Mesenchymal stem cell (in vitro differentiated cells and primary cell): ENCODE measurements around the gene GPR68.
A peak's percentile ranks its signal among the peaks of the same experiment; 100 is the strongest.

Experiments used
- DNase-seq: peaks from one replicate; pipeline ENCODE4 v3.0.0-alpha.2; 2013
- H2AFZ ChIP-seq: one replicate; pipeline ENCODE4 v1.6.1; 2013; ENCODE audit warnings: low read depth, mild to moderate bottlenecking, control low read depth, inconsistent platforms, low read length, moderate library complexity
- H2AK5ac ChIP-seq: 2 replicates; pipeline ENCODE4 v1.6.1; 2013; ENCODE audit warnings: low read length, moderate library complexity, mild to moderate bottlenecking, inconsistent platforms; ENCODE audit not compliant: severe bottlenecking
- H2BK120ac ChIP-seq: one replicate; pipeline ENCODE4 v1.6.1; 2013; ENCODE audit warnings: low read depth, mild to moderate bottlenecking, inconsistent platforms, low read length, moderate library complexity
- H2BK12ac ChIP-seq, 2 experiments: one replicate each; pipeline ENCODE4 v1.6.1; 2013; ENCODE audit warnings: inconsistent platforms in 2 of 2, low read length in 2 of 2, mild to moderate bottlenecking in 2 of 2, moderate library complexity in 2 of 2, control low read depth in 1 of 2
- H2BK15ac ChIP-seq: one replicate; pipeline ENCODE4 v1.6.1; 2013; ENCODE audit warnings: mild to moderate bottlenecking, low read depth, inconsistent platforms; ENCODE audit not compliant: poor library complexity, severe bottlenecking
- H2BK5ac ChIP-seq: 2 replicates; pipeline ENCODE4 v1.6.1; 2013; ENCODE audit warnings: low read depth, mild to moderate bottlenecking, low read length, control low read depth, inconsistent platforms; ENCODE audit not compliant: poor library complexity, severe bottlenecking
- H3K14ac ChIP-seq, 2 experiments: one replicate each; pipeline ENCODE4 v1.6.1; 2013; ENCODE audit warnings: inconsistent platforms in 2 of 2, low read length in 2 of 2, control low read depth in 1 of 2, mild to moderate bottlenecking in 1 of 2, moderate library complexity in 1 of 2
- H3K18ac ChIP-seq, 2 experiments: one replicate each; pipeline ENCODE4 v1.6.1; 2013; ENCODE audit warnings: inconsistent platforms in 2 of 2, low read length in 2 of 2, control low read depth in 1 of 2, low read depth in 1 of 2, mild to moderate bottlenecking in 1 of 2
- H3K23ac ChIP-seq, 2 experiments: one replicate each; pipeline ENCODE4 v1.6.1; 2013; ENCODE audit warnings: inconsistent platforms in 2 of 2, low read length in 2 of 2, mild to moderate bottlenecking in 2 of 2, moderate library complexity in 2 of 2, control low read depth in 1 of 2
- H3K27ac ChIP-seq: 2 replicates; pipeline ENCODE4 v1.5.1; 2013; ENCODE audit warnings: mild to moderate bottlenecking, moderate library complexity, low read length, control low read depth, inconsistent platforms; ENCODE audit not compliant: poor library complexity, severe bottlenecking
- H3K27me3 ChIP-seq, 2 experiments: 2 replicates each; pipeline versions ENCODE4 v1.6.1 to v1.7.0; 2013; ENCODE audit warnings: low read length in 2 of 2, mild to moderate bottlenecking in 2 of 2, moderate library complexity in 2 of 2, control low read depth in 1 of 2, inconsistent platforms in 1 of 2; ENCODE audit not compliant: control insufficient read depth in 1 of 2, insufficient read depth in 1 of 2
- H3K36me3 ChIP-seq, 2 experiments: 2 replicates each; pipeline versions ENCODE4 v1.6.1 to v1.7.0; 2013; ENCODE audit warnings: low read length in 2 of 2, control low read depth in 1 of 2, inconsistent platforms in 1 of 2, low read depth in 1 of 2, mild to moderate bottlenecking in 1 of 2; ENCODE audit not compliant: insufficient read depth in 2 of 2, control insufficient read depth in 1 of 2
- H3K4ac ChIP-seq, 2 experiments: one replicate each; pipeline ENCODE4 v1.6.1; 2013; ENCODE audit warnings: inconsistent platforms in 2 of 2, low read length in 2 of 2, mild to moderate bottlenecking in 2 of 2, moderate library complexity in 2 of 2, control low read depth in 1 of 2, low read depth in 1 of 2
- H3K4me1 ChIP-seq: 2 replicates; pipeline ENCODE4 v1.6.1; 2013; ENCODE audit warnings: low read depth, low read length, control low read depth; ENCODE audit not compliant: control insufficient read depth, insufficient read depth
- H3K4me2 ChIP-seq: 2 replicates; pipeline ENCODE4 v1.6.1; 2013; ENCODE audit warnings: low read length, mild to moderate bottlenecking, inconsistent platforms; ENCODE audit not compliant: poor library complexity, severe bottlenecking
- H3K4me3 ChIP-seq, 2 experiments: 2 replicates each; pipeline versions ENCODE4 v1.5.1 to v1.7.0; 2013; ENCODE audit warnings: low read length in 2 of 2, mild to moderate bottlenecking in 2 of 2, control low read depth in 1 of 2, low read depth in 1 of 2; ENCODE audit not compliant: insufficient read depth in 1 of 2
- H3K79me1 ChIP-seq: replicated peaks from 2 replicates; pipeline ENCODE4 v1.6.1; 2013; ENCODE audit warnings: mild to moderate bottlenecking, control low read depth, low read length, inconsistent platforms; ENCODE audit not compliant: poor library complexity, severe bottlenecking
- H3K9ac ChIP-seq: 2 replicates; pipeline ENCODE4 v1.7.0; 2013; ENCODE audit warnings: mild to moderate bottlenecking, low read length, moderate library complexity
- H3K9me3 ChIP-seq: 2 replicates; pipeline ENCODE4 v1.7.0; 2013; ENCODE audit warnings: mild to moderate bottlenecking, low read length; ENCODE audit not compliant: control insufficient read depth
- H4K8ac ChIP-seq: one replicate; pipeline ENCODE4 v1.6.1; 2013; ENCODE audit warnings: inconsistent platforms, mild to moderate bottlenecking, low read length, moderate library complexity
- H4K91ac ChIP-seq: one replicate; pipeline ENCODE4 v1.6.1; 2013; ENCODE audit warnings: mild to moderate bottlenecking, low read length, inconsistent platforms
- WGBS: methylation state at CpG from one replicate; pipeline ENCODE4 v1.1.7; 2013; ENCODE audit warnings: mixed read lengths; 5-methylcytosine and 5-hydroxymethylcytosine counted together

GPR68 gene

DNA sequence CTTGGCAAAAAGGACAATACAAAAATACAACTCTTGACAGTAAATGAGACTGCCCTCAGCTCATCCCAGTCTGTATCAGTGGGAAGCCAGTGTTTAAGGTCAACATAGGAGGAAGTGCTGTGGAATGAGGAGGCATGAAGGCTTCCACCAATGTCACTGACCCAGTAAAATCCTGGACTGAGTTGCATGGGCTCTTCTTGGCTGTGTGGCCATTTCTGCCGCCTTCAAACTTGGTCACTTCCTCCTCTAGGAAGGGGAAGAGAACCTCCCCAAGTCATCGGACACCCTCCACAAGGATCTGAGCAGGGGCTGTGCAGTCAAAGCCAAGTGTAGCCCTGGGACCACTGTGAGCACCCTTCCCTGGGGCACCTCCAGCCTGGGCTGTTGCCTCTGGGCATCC, 11.9 kb downstream of the GPR68 start:
- H2AFZ ChIP-seq, result no peak overlapping the region
- H2BK120ac ChIP-seq, result no peak overlapping the region
- no peak overlapping the region for H3K14ac ChIP-seq
- peaks cover 6% of the 10 kb centered on the region for H3K9me3 ChIP-seq
- no peak overlapping the region for H3K4me2 ChIP-seq
- no peak overlapping the region for H3K9ac ChIP-seq
- no peak overlapping the region for H4K8ac ChIP-seq
- no peaks in the 10 kb centered on the region for H3K27me3 ChIP-seq
- H2BK15ac ChIP-seq, result no peak overlapping the region
- H3K4me1 ChIP-seq, result peaks cover 24% of the 10 kb centered on the region
- H3K79me1 ChIP-seq, result no peaks in the 10 kb centered on the region
- peaks cover 24 to 57% of the 10 kb centered on the region in 2 experiments for H3K36me3 ChIP-seq
- H2BK5ac ChIP-seq, result no peak overlapping the region
- no peak overlapping the region for H3K27ac ChIP-seq
- DNase-seq, result no peak
- H3K4me3 ChIP-seq, result no peak overlapping the region
- 100% methylated on average over 2 of the region's 2 CpGs for WGBS
- no peak overlapping the region for H3K23ac ChIP-seq
- no peak overlapping the region for H3K4ac ChIP-seq
- no peak overlapping the region for H2BK12ac ChIP-seq
- H2AK5ac ChIP-seq, result no peak overlapping the region
- H4K91ac ChIP-seq, result peak overlapping the region; percentile 64
- H3K18ac ChIP-seq, result peak overlapping the region in 1 of 2 experiments; percentile 25

DNA sequence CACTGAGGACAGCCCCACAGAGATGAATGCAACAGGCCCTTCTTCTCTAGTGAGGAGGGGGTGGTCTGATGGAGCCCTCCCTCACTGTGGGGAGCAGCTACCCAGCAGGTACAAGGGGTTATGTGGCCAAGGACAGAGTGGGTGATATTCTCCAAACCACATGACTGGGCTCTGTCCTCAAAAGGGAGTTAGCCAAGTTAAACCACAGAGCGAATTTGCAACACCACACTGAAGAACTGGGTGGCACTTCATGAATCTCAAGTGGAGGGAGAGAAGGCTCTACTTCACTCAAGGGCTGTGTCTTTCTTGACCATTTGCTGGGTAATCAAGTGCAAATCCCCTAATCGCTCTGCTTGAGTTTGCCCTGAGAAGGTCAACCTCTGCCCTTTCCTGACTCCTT, 12.5 kb downstream of the GPR68 start:
- no peak overlapping the region for H3K4me2 ChIP-seq
- DNase-seq, result no peak
- no peak overlapping the region for H3K18ac ChIP-seq
- no peak overlapping the region for H3K23ac ChIP-seq
- no peaks in the 10 kb centered on the region for H3K27me3 ChIP-seq
- H2BK12ac ChIP-seq, result peak overlapping the region in 1 of 2 experiments; percentile 24
- peak overlapping the region; percentile 12 for H4K8ac ChIP-seq
- H2AK5ac ChIP-seq, result no peak overlapping the region
- no peak overlapping the region for H3K4me3 ChIP-seq
- peaks cover 21% of the 10 kb centered on the region for H3K4me1 ChIP-seq
- H2BK5ac ChIP-seq, result no peak overlapping the region
- no peaks in the 10 kb centered on the region for H3K79me1 ChIP-seq
- H3K4ac ChIP-seq, result no peak overlapping the region
- H3K9ac ChIP-seq, result no peak overlapping the region
- 90% methylated on average over 2 of the region's 2 CpGs for WGBS
- H3K27ac ChIP-seq, result no peak overlapping the region
- no peak overlapping the region for H2BK120ac ChIP-seq
- H2AFZ ChIP-seq, result no peak overlapping the region
- H3K36me3 ChIP-seq, result peaks cover 24 to 61% of the 10 kb centered on the region in 2 experiments
- peaks cover 6% of the 10 kb centered on the region for H3K9me3 ChIP-seq
- no peak overlapping the region for H3K14ac ChIP-seq
- no peak overlapping the region for H4K91ac ChIP-seq
- no peak overlapping the region for H2BK15ac ChIP-seq

DNA sequence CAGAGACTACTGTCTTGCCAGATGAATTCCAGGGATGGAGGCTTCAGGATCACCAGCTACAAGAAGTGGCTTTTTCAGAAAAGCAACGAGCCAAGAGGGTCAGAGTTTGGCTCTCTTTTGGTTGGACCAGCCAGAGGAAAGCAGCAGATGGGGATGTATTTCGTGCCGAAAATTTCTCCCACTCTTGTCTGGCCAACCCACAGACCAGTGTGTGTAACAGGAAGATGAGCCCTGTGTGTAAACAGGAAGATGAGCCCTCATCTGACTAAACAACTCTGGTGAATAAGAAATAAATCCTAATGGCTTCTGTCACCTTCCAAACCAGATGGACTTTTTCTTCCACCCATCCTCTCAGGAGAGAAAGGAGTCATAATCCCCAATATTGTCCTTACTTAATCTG, 13.1 kb downstream of the GPR68 start:
- 45% methylated on average over 1 of the region's 3 CpGs for WGBS
- Histone ChIP-seq H3K4ac (no peak overlapping the region), H3K4me2 (no peak overlapping the region)

DNA sequence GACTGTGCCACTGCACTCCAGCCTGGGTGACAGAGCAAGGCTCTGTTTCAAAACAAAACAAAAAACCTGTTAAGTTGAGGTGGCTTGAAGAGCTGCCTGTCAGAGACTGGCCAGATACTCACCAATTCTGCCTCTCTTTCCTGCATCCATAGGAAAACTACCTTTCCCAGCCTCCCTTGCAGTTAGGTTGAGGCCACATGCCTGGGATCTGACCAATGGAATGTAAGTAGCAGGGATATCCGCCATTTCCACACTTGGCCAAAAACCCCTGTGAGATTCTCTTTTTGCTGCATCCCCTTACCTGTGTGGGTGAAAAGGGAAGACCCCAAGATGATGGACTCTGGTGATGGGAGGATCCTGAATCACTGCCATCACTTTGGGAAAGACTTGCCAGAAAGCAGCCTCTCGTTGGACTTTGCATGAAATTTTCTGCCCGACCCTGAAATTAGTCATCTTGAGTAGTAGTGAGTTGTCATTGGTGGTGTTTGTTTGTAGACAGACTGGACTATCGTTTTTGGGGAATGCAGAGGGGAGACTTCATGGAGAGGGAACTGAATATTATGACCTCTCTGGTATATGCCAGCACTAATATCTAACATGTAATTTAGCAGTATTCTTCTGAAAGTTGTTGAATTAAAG, 14.0 kb downstream of the GPR68 start:
- Histone ChIP-seq H3K4me1 (peaks cover 20% of the 10 kb centered on the region), H3K36me3 (peaks cover 24 to 56% of the 10 kb centered on the region in 2 experiments), H2BK15ac (no peak overlapping the region), H2BK12ac (no peak overlapping the region), H2AK5ac (peak overlapping the region; percentile 7), H3K9ac (no peak overlapping the region), H3K4me3 (no peak overlapping the region), H3K23ac (no peak overlapping the region), H4K8ac (peak overlapping the region; percentile 12), H2BK5ac (no peak overlapping the region), H3K27ac (no peak overlapping the region), H3K4me2 (no peak overlapping the region), H3K9me3 (peaks cover 6% of the 10 kb centered on the region), H3K79me1 (no peaks in the 10 kb centered on the region), H2BK120ac (no peak overlapping the region), H4K91ac (no peak overlapping the region), H2AFZ (no peak overlapping the region), H3K18ac (no peak overlapping the region), H3K14ac (no peak overlapping the region), H3K4ac (peak overlapping the region in 1 of 2 experiments; percentile 11), H3K27me3 (no peaks in the 10 kb centered on the region)
- DNase-seq, result no peak
- WGBS, result 74% methylated on average over 3 of the region's 4 CpGs

More for the DNA sequence above, 13.1 kb downstream of the GPR68 start:
- Histone ChIP-seq H3K27me3 (no peaks in the 10 kb centered on the region), H4K8ac (no peak overlapping the region), H2BK120ac (no peak overlapping the region), H3K18ac (no peak overlapping the region), H3K14ac (no peak overlapping the region), H3K9me3 (peaks cover 6% of the 10 kb centered on the region), H3K36me3 (peaks cover 24 to 63% of the 10 kb centered on the region in 2 experiments), H2AFZ (no peak overlapping the region), H4K91ac (no peak overlapping the region), H2BK5ac (no peak overlapping the region), H2BK15ac (no peak overlapping the region), H3K79me1 (no peaks in the 10 kb centered on the region), H2AK5ac (no peak overlapping the region), H3K23ac (no peak overlapping the region), H3K9ac (no peak overlapping the region), H3K4me1 (peaks cover 20% of the 10 kb centered on the region), H3K4me3 (no peak overlapping the region), H3K27ac (no peak overlapping the region), H2BK12ac (no peak overlapping the region)
- DNase-seq, result peak; percentile 62
